CD14-positive monocyte (primary cell): ENCODE results near the gene PRAMEF12. TPM values are rescaled to one million over a fixed set of nuclear protein-coding genes. Genes with fewer than 3 reads are reported as not detected.

Source experiments
- DNase-seq, 3 donors: peaks; one replicate each; pipeline ENCODE4 v3.0.0-alpha.2; 2011 to 2022
- H2AFZ ChIP-seq: 2 replicates; pipeline ENCODE4 v1.6.0; 2012; ENCODE audit warnings: mild to moderate bottlenecking, low read depth, low read length, inconsistent platforms; ENCODE audit not compliant: insufficient read depth, poor library complexity, severe bottlenecking
- H3K27ac ChIP-seq, 2 donors: 1 replicate in 1 of 2; 2 replicates in 1 of 2; pipeline ENCODE4 v1.5.1; 2012 to 2013; ENCODE audit warnings: low read length in 2 of 2, control low read depth in 1 of 2, inconsistent platforms in 1 of 2, low read depth in 1 of 2, mild to moderate bottlenecking in 1 of 2
- H3K27me3 ChIP-seq, 2 donors: one replicate each; pipeline versions ENCODE4 v1.6.0 to v1.6.1; 2011 to 2013; ENCODE audit warnings: low read length in 2 of 2; ENCODE audit not compliant: control insufficient read depth in 2 of 2, insufficient read depth in 2 of 2
- H3K36me3 ChIP-seq, 2 donors: replicated peaks in 1 of 2; 1 replicate in 1 of 2; 2 replicates in 1 of 2; pipeline versions ENCODE4 v1.5.1 to v1.6.1; 2012 to 2013; ENCODE audit warnings: low read length in 2 of 2, control low read depth in 1 of 2, inconsistent platforms in 1 of 2, mild to moderate bottlenecking in 1 of 2; ENCODE audit not compliant: insufficient read depth in 2 of 2, control insufficient read depth in 1 of 2
- H3K4me1 ChIP-seq, 2 donors: 1 replicate in 1 of 2; 2 replicates in 1 of 2; pipeline versions ENCODE4 v1.5.1 to v1.6.1; 2012 to 2013; ENCODE audit warnings: low read length in 2 of 2, control low read depth in 1 of 2, inconsistent platforms in 1 of 2, mild to moderate bottlenecking in 1 of 2, moderate library complexity in 1 of 2; ENCODE audit not compliant: insufficient read depth in 2 of 2, control insufficient read depth in 1 of 2
- H3K4me2 ChIP-seq: replicated peaks from 2 replicates; pipeline ENCODE3; 2012; ENCODE audit warnings: low read length, moderate library complexity, mild to moderate bottlenecking; ENCODE audit not compliant: poor library complexity, severe bottlenecking; ENCODE audit errors: extremely low read depth
- H3K4me3 ChIP-seq, 3 experiments: fragments of 200-600 bp in 1 of 3; sonication (generic) in 1 of 3; replicated peaks in 1 of 3; 1 replicate in 2 of 3; 2 replicates in 1 of 3; pipeline ENCODE4 v1.5.1; 2011 to 2013; ENCODE audit warnings: low read length in 3 of 3, mild to moderate bottlenecking in 3 of 3, control low read depth in 2 of 3, low read depth in 2 of 3, inconsistent platforms in 1 of 3, moderate library complexity in 1 of 3
- H3K79me2 ChIP-seq: 2 replicates; pipeline ENCODE4 v1.6.0; 2012; ENCODE audit warnings: mild to moderate bottlenecking, control low read depth, inconsistent platforms, low read length, moderate library complexity; ENCODE audit not compliant: insufficient read depth
- H3K9ac ChIP-seq: 2 replicates; pipeline ENCODE4 v1.6.0; 2017; ENCODE audit warnings: low read length, mild to moderate bottlenecking; ENCODE audit not compliant: insufficient read depth, poor library complexity, severe bottlenecking
- H3K9me3 ChIP-seq, 2 donors: replicated peaks in 1 of 2; 1 replicate in 1 of 2; 2 replicates in 1 of 2; pipeline versions ENCODE4 v1.5.1 to v1.6.1; 2012 to 2013; ENCODE audit warnings: low read length in 2 of 2, control low read depth in 1 of 2; ENCODE audit not compliant: control insufficient read depth in 1 of 2, insufficient read depth in 1 of 2
- H4K20me1 ChIP-seq: 2 replicates; pipeline ENCODE4 v1.6.0; 2012; ENCODE audit warnings: mild to moderate bottlenecking, low read length, control low read depth, moderate library complexity; ENCODE audit not compliant: insufficient read depth
- H3K27ac Mint-ChIP-seq, 7 donors: one replicate each; pipeline ENCODE4 v1.8.0; 2020; ENCODE audit warnings: mild to moderate bottlenecking in 7 of 7, mixed read lengths in 7 of 7, moderate library complexity in 6 of 7, inconsistent platforms in 2 of 7
- H3K27me3 Mint-ChIP-seq, 3 donors: one replicate each; pipeline ENCODE4 v1.8.0; 2021 to 2022; ENCODE audit warnings: low read depth in 3 of 3, mild to moderate bottlenecking in 3 of 3, mixed read lengths in 3 of 3, moderate library complexity in 3 of 3, inconsistent platforms in 1 of 3
- H3K36me3 Mint-ChIP-seq, 2 donors: one replicate each; pipeline ENCODE4 v1.8.0; 2020; ENCODE audit warnings: mixed read lengths in 2 of 2, inconsistent platforms in 1 of 2, mild to moderate bottlenecking in 1 of 2
- H3K4me1 Mint-ChIP-seq: one replicate; pipeline ENCODE4 v1.8.0; 2020; ENCODE audit warnings: mild to moderate bottlenecking, mixed read lengths
- H3K4me3 Mint-ChIP-seq, 2 donors: one replicate each; pipeline ENCODE4 v1.8.0; 2020; ENCODE audit warnings: mild to moderate bottlenecking in 2 of 2, mixed read lengths in 2 of 2, moderate library complexity in 1 of 2
- H3K9me3 Mint-ChIP-seq, 7 donors: one replicate each; pipeline ENCODE4 v1.8.0; 2020 to 2022; ENCODE audit warnings: mixed read lengths in 7 of 7, mild to moderate bottlenecking in 6 of 7, moderate library complexity in 6 of 7, inconsistent platforms in 2 of 7
- CTCF ChIP-seq: fragments of 200-600 bp; IDR thresholded peaks from one replicate; pipeline ENCODE4 v1.8.0; 2022; ENCODE audit warnings: antibody characterized with exemption, mild to moderate bottlenecking
- WGBS: methylation state at CpG from one replicate; pipeline ENCODE4 v1.1.5; 2013; ENCODE audit warnings: missing lambda C conversion rate; ENCODE audit not compliant: insufficient coverage; 5-methylcytosine and 5-hydroxymethylcytosine counted together
- intact Hi-C, 2 donors: fragments of 100-400 bp; cut with micrococcal nuclease; formaldehyde crosslinking; loops; one replicate each; pipeline versions ENCODE4 v1.15.0 to v1.15.1; 2023
- polyA plus RNA-seq, 3 donors: library from polyadenylated mRNA; depleted of rRNA in 1 of 3; unstranded in 2 of 3; stranded (reverse) in 1 of 3; fragments of 300-500 nt in 2 of 3; fragments of >200 nt in 1 of 3; fragmentation: Illumina TruSeq in 2 of 3; gene quantifications; 1 replicate in 2 of 3; 2 replicates in 1 of 3; pipeline ENCODE4 v1.2.3, GENCODE V29; 2012 to 2021

Gene PRAMEF12
- polyA plus RNA-seq, 3 donors, result not detected

- Histone ChIP-seq H2AFZ (no peak overlapping the region), H3K4me3 (no peak overlapping the region), H3K27ac (no peak overlapping the region), H3K79me2 (no peaks in the 10 kb centered on the region), H3K27me3 (no peaks in the 10 kb centered on the region), H3K4me2 (no peak overlapping the region), H4K20me1 (no peaks in the 10 kb centered on the region), H3K4me1 (no peaks in the 10 kb centered on the region), H3K36me3 (no peaks in the 10 kb centered on the region), H3K9me3 (no peaks in the 10 kb centered on the region), H3K9ac (no peak overlapping the region)
- DNase-seq, result no peak
- Mint-ChIP-seq H3K36me3 (no peaks in the 10 kb centered on the region), H3K9me3 (peaks cover 0 to 9% (median 2%) of the 10 kb centered on the region in 7 donors), H3K4me3 (no peak overlapping the region), H3K4me1 (no peaks in the 10 kb centered on the region), H3K27ac (no peak overlapping the region), H3K27me3 (peaks cover 0 to 33% (median 7%) of the 10 kb centered on the region in 3 donors)
- intact Hi-C loops, result no loop called here
- WGBS, result 100% methylated on average over 2 of the region's 2 CpGs
- no peak for TF ChIP-seq CTCF
Measured at GRCh38 chr1:12770620-12771019, 2.9 kb upstream of the PRAMEF12 start.

- Mint-ChIP-seq H3K27me3 (peaks cover 2 to 32% (median 5%) of the 10 kb centered on the region in 3 donors), H3K4me3 (no peak overlapping the region), H3K9me3 (peaks cover 0 to 9% (median 2%) of the 10 kb centered on the region in 7 donors), H3K36me3 (no peaks in the 10 kb centered on the region), H3K4me1 (no peaks in the 10 kb centered on the region), H3K27ac (no peak overlapping the region)
- no peaks in the 10 kb centered on the region for H3K79me2 ChIP-seq
- H4K20me1 ChIP-seq, result no peaks in the 10 kb centered on the region
- no peaks in the 10 kb centered on the region for H3K9me3 ChIP-seq
- H3K36me3 ChIP-seq, result no peaks in the 10 kb centered on the region
- DNase-seq, result no peak
- no peak overlapping the region for H3K4me2 ChIP-seq
- no peak overlapping the region for H3K27ac ChIP-seq
- no peak for TF ChIP-seq CTCF
- no peaks in the 10 kb centered on the region for H3K4me1 ChIP-seq
- H2AFZ ChIP-seq, result no peak overlapping the region
- H3K4me3 ChIP-seq, result no peak overlapping the region
- no peak overlapping the region for H3K9ac ChIP-seq
- H3K27me3 ChIP-seq, result no peaks in the 10 kb centered on the region
- intact Hi-C loops, result no loop called here
- WGBS, result 83% methylated on average over 4 of the region's 5 CpGs
Measured at GRCh38 chr1:12771186-12771585, 2.4 kb upstream of the PRAMEF12 start.
